HCT116 (cell line): Measurements from ENCODE around the gene VRK1. TPM values are rescaled to one million over a fixed set of nuclear protein-coding genes. Genes with fewer than 3 reads are reported as not detected.

Experiments used
- ATAC-seq: fragments of 200-7000 bp; cut with Tn5 transposase; 2 replicates; pipeline ENCODE4 v1.9.1; 2020; ENCODE audit warnings: mild to moderate bottlenecking, moderate library complexity
- BruUV-seq: library from RNA; stranded (reverse); fragments of 400-500 nt; replicated peaks from 2 replicates; lab custom pipeline; 2021; lab: Mats Ljungman, UMichigan
- CTCF ChIA-PET: fragments of 300-600 bp; sonication (Branson Sonifier 250); formaldehyde crosslinking; loops from one replicate; lab custom pipeline; 2021; ENCODE audit warnings: antibody characterized with exemption; lab: Charles Lee
- POLR2A ChIA-PET: fragments of 300-600, 350-600 bp; sonication (Branson Sonifier 250); formaldehyde crosslinking; loops from one replicate; lab custom pipeline; 2021; ENCODE audit warnings: antibody characterized with exemption; lab: Charles Lee
- RAD21 ChIA-PET, 2 experiments: fragments of 300-600 bp; sonication (Branson Sonifier 250); formaldehyde crosslinking; loops; one replicate each; lab custom pipeline; 2023; ENCODE audit warnings: low total read pairs in 2 of 2; ENCODE audit not compliant: uncharacterized antibody in 2 of 2, unreplicated experiment in 2 of 2, low non-redundant PET in 1 of 2; lab: Charles Lee
- DNase-seq: peaks from one replicate; pipeline ENCODE4 v3.0.0-alpha.2; 2010; ENCODE audit warnings: low read depth, low spot score
- H2AFZ ChIP-seq: fragments of 200-600 bp; shearing (Covaris generic), sonication (generic); 2 replicates; pipeline ENCODE4 v1.6.1; 2017; ENCODE audit warnings: low read depth, mixed run types, mixed read lengths, antibody characterized with exemption, low read length; ENCODE audit not compliant: poor library complexity, severe bottlenecking
- H3K27ac ChIP-seq: 2 replicates; pipeline ENCODE4 v1.5.1; 2012; ENCODE audit warnings: low read depth, low read length
- H3K27me3 ChIP-seq: fragments of 200-600 bp; sonication (generic); 2 replicates; pipeline ENCODE4 v1.6.1; 2016; ENCODE audit warnings: mixed run types, low read length, mixed read lengths; ENCODE audit not compliant: insufficient read depth
- H3K36me3 ChIP-seq, 2 experiments: fragments of 200-500 bp in 1 of 2; fragments of 200-600 bp in 1 of 2; sonication (Bioruptor generic) in 1 of 2; sonication (generic) in 1 of 2; 2 replicates each; pipeline versions ENCODE4 v1.5.1 to v1.6.1; 2014 to 2016; ENCODE audit warnings: low read length in 2 of 2, inconsistent platforms in 1 of 2, mixed read lengths in 1 of 2, mixed run types in 1 of 2; ENCODE audit not compliant: insufficient read depth in 2 of 2, control insufficient read depth in 1 of 2
- H3K4me1 ChIP-seq, 2 experiments: fragments of 200-600 bp in 1 of 2; sonication (generic) in 1 of 2; 2 replicates each; pipeline versions ENCODE4 v1.5.1 to v1.6.1; 2012 to 2017; ENCODE audit warnings: low read length in 2 of 2, inconsistent platforms in 1 of 2, mild to moderate bottlenecking in 1 of 2, mixed read lengths in 1 of 2, mixed run types in 1 of 2, moderate library complexity in 1 of 2; ENCODE audit not compliant: insufficient read depth in 2 of 2, control insufficient read depth in 1 of 2
- H3K4me2 ChIP-seq: fragments of 200-600 bp; sonication (generic); 2 replicates; pipeline ENCODE4 v1.6.1; 2017; ENCODE audit warnings: mixed run types, low read length, mixed read lengths
- H3K4me3 ChIP-seq, 2 experiments: fragments of 200-600 bp in 1 of 2; sonication (generic) in 1 of 2; replicated peaks in 1 of 2; 2 replicates each; pipeline ENCODE4 v1.5.1; 2011 to 2016; ENCODE audit warnings: low read length in 2 of 2, control low read depth in 1 of 2, low read depth in 1 of 2, mild to moderate bottlenecking in 1 of 2, mixed read lengths in 1 of 2, mixed run types in 1 of 2
- H3K79me2 ChIP-seq: fragments of 200-600 bp; sonication (generic); 2 replicates; pipeline ENCODE4 v1.6.1; 2017; ENCODE audit warnings: mild to moderate bottlenecking, mixed run types, low read length, moderate library complexity, mixed read lengths; ENCODE audit not compliant: insufficient read depth
- H3K9ac ChIP-seq: fragments of 200-600 bp; sonication (generic); 2 replicates; pipeline ENCODE4 v1.6.1; 2016; ENCODE audit warnings: low read length, mixed read lengths
- H3K9me2 ChIP-seq: fragments of 200-600 bp; sonication (generic), shearing (Covaris generic); 2 replicates; pipeline ENCODE4 v1.6.1; 2017; ENCODE audit warnings: mixed run types, mild to moderate bottlenecking, moderate library complexity; ENCODE audit not compliant: insufficient read depth
- H3K9me3 ChIP-seq, 2 experiments: fragments of 200-500 bp in 1 of 2; fragments of 200-600 bp in 1 of 2; sonication (Bioruptor generic) in 1 of 2; sonication (generic) in 1 of 2; 2 replicates each; pipeline ENCODE4 v1.6.1; 2014 to 2017; ENCODE audit warnings: low read length in 2 of 2, mixed read lengths in 2 of 2, inconsistent platforms in 1 of 2, low read depth in 1 of 2, mild to moderate bottlenecking in 1 of 2, mixed run types in 1 of 2, moderate library complexity in 1 of 2; ENCODE audit not compliant: control insufficient read depth in 1 of 2, insufficient read depth in 1 of 2
- H4K20me1 ChIP-seq: fragments of 200-600 bp; sonication (generic), shearing (Covaris generic); 2 replicates; pipeline ENCODE4 v1.6.1; 2017; ENCODE audit warnings: mixed run types, mild to moderate bottlenecking, moderate library complexity; ENCODE audit not compliant: insufficient read depth
- EGR1 ChIP-seq: IDR thresholded peaks from 2 replicates; pipeline ENCODE4 v1.6.1; 2012; ENCODE audit warnings: low read depth
- ELF1 ChIP-seq: IDR thresholded peaks from 2 replicates; pipeline ENCODE4 v1.6.1; 2012; ENCODE audit warnings: low read depth, borderline replicate concordance
- JUND ChIP-seq: IDR thresholded peaks from 2 replicates; pipeline ENCODE4 v1.6.1; 2012
- POLR2A ChIP-seq: IDR thresholded peaks from 2 replicates; pipeline ENCODE4 v1.7.0; 2011; ENCODE audit warnings: borderline replicate concordance; ENCODE audit not compliant: insufficient read depth, insufficient read length; ENCODE audit errors: extremely low read depth
- RAD21 ChIP-seq: IDR thresholded peaks from 2 replicates; pipeline ENCODE4 v1.6.1; 2012; ENCODE audit warnings: low read depth, mild to moderate bottlenecking
- SIN3A ChIP-seq: IDR thresholded peaks from 2 replicates; pipeline ENCODE4 v1.6.1; 2012; ENCODE audit warnings: low read depth
- SRF ChIP-seq: IDR thresholded peaks from 2 replicates; pipeline ENCODE4 v1.6.1; 2012; ENCODE audit warnings: low read depth
- TCF7L2 ChIP-seq: IDR thresholded peaks from 2 replicates; pipeline ENCODE4 v1.7.0; 2011; ENCODE audit warnings: borderline replicate concordance, inconsistent platforms; ENCODE audit not compliant: insufficient read depth, insufficient read length; ENCODE audit errors: extremely low read depth
- YY1 ChIP-seq: IDR thresholded peaks from 2 replicates; pipeline ENCODE4 v1.6.1; 2011; ENCODE audit warnings: low read length, low read depth, moderate library complexity, mild to moderate bottlenecking; ENCODE audit not compliant: insufficient replicate concordance; ENCODE audit errors: extremely low read depth
- ZFX ChIP-seq: fragments of 450-650 bp; IDR thresholded peaks from 2 replicates; pipeline ENCODE4 v1.6.1; 2017
- ZNF274 ChIP-seq: fragments of 200-500 bp; sonication (Bioruptor generic); IDR thresholded peaks from 2 replicates; pipeline ENCODE4 v1.6.1; 2014; ENCODE audit warnings: mild to moderate bottlenecking, low read depth, low read length, inconsistent platforms
- intact Hi-C: fragments of 100-400 bp; cut with micrococcal nuclease; formaldehyde crosslinking; loops from 2 replicates; pipeline ENCODE4 v1.10.0; 2022
- total RNA-seq: library from RNA; stranded (reverse); gene quantifications from one replicate; pipeline ENCODE4 v1.2.1, GENCODE V29; 2021; ENCODE audit not compliant: unreplicated experiment
- TF ChIP-seq, protein P1 (sequence below), 3 experiments: fragments of 200-600 bp in 1 of 3; sonication (generic) in 1 of 3; IDR thresholded peaks in 2 of 3; conservative IDR thresholded peaks in 1 of 3; 2 replicates each; pipeline ENCODE4 v1.5.1; 2012 to 2017; ENCODE audit warnings: low read depth in 2 of 3, low read length in 2 of 3, antibody characterized with exemption in 1 of 3, borderline replicate concordance in 1 of 3, control low read depth in 1 of 3, mild to moderate bottlenecking in 1 of 3, mixed read lengths in 1 of 3, mixed run types in 1 of 3, moderate library complexity in 1 of 3; ENCODE audit not compliant: insufficient read depth in 1 of 3
- TF ChIP-seq, protein P2 (sequence below): IDR thresholded peaks from 2 replicates; pipeline ENCODE4 v1.6.1; 2012
- TF ChIP-seq, protein P3 (sequence below): IDR thresholded peaks from 2 replicates; pipeline ENCODE4 v1.6.1; 2011; ENCODE audit warnings: mild to moderate bottlenecking, low read length, moderate library complexity; ENCODE audit not compliant: insufficient replicate concordance; ENCODE audit errors: extremely low read depth
- TF ChIP-seq, protein P4 (sequence below): IDR thresholded peaks from 2 replicates; pipeline ENCODE4 v1.6.1; 2012; ENCODE audit warnings: low read depth

The VRK1 gene
- total RNA-seq, 1 experiment from 2014 or later: 51.4 TPM

DNA sequence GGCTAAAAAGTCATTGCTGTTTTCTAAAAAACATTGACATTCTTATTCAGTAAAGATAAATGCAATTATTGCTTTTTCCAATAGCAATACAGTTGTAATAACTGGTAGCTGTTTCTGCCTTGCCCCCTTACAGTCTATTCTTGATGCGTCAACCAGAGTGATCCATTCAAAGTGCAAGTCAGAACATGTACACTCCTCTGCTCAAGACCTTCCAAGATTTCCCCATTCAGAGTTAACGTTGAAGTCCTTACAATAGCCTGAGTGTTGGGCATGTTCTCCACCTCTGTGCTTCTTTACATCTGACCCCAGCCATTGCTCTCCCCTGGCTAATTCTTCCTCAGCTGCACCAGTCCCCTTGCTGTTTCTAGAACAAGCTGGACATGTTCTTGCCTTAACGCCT is 24.3 kb downstream of the VRK1 start (continued):
- TF ChIP-seq, protein P1, sequence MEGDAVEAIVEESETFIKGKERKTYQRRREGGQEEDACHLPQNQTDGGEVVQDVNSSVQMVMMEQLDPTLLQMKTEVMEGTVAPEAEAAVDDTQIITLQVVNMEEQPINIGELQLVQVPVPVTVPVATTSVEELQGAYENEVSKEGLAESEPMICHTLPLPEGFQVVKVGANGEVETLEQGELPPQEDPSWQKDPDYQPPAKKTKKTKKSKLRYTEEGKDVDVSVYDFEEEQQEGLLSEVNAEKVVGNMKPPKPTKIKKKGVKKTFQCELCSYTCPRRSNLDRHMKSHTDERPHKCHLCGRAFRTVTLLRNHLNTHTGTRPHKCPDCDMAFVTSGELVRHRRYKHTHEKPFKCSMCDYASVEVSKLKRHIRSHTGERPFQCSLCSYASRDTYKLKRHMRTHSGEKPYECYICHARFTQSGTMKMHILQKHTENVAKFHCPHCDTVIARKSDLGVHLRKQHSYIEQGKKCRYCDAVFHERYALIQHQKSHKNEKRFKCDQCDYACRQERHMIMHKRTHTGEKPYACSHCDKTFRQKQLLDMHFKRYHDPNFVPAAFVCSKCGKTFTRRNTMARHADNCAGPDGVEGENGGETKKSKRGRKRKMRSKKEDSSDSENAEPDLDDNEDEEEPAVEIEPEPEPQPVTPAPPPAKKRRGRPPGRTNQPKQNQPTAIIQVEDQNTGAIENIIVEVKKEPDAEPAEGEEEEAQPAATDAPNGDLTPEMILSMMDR (IDR thresholded peaks at IDR 0.05 in 2 of 3, conservative IDR thresholded peaks at IDR 0.05 in 1 of 3; ENCODE audit: borderline replicate concordance in 1 of 3, insufficient read depth in 1 of 3, low read depth in 2 of 3, low read length in 2 of 3): no peak
- TF ChIP-seq, protein P2, sequence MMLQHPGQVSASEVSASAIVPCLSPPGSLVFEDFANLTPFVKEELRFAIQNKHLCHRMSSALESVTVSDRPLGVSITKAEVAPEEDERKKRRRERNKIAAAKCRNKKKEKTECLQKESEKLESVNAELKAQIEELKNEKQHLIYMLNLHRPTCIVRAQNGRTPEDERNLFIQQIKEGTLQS: no peak
- TF ChIP-seq YY1: no peak

DNA sequence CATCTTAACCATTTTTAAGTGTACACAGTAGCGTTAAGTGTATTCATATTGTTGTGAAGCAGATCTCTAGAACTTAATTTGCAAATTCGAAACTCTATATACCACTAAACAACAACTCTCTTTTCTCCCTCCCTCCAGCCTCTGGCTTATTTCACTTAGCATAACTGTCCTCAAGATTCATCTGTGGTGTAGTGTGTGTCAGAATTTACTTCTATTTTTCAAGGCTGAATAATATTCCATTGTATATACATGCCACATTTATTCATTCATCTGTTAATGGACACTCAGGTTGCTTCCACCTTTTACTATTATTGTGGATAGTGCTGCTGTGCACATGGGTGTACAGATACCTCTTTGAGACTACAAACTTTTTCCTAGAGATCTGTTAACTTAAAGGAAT is 26.5 kb downstream of the VRK1 start:
- intact Hi-C loops: no loop called here
- Histone ChIP-seq H3K27ac (no peak overlapping the region), H3K4me1 (no peaks in the 10 kb centered on the region), H2AFZ (no peak overlapping the region), H3K4me3 (no peak overlapping the region), H3K9ac (no peak overlapping the region), H3K4me2 (no peak overlapping the region), H3K27me3 (no peaks in the 10 kb centered on the region), H3K36me3 (0 out of 4 replicates have a peak, but pooled peaks cover 0 to 7% of the 10 kb centered on the region in 2 experiments), H4K20me1 (peaks cover 26% of the 10 kb centered on the region; the same call in 1 of the 2 replicates), H3K79me2 (peaks cover 100% of the 10 kb centered on the region), H3K9me2 (no peaks in the 10 kb centered on the region), H3K9me3 (no peaks in the 10 kb centered on the region)
- ChIA-PET RAD21 (no interaction called here), POLR2A (no interaction called here), CTCF (no interaction called here)
- DNase-seq: no peak
- no TSS peak for BruUV-seq
- no peak for ATAC-seq
- no peak for TF ChIP-seq YY1
- no peak for TF ChIP-seq ZNF274
- TF ChIP-seq, protein P3, sequence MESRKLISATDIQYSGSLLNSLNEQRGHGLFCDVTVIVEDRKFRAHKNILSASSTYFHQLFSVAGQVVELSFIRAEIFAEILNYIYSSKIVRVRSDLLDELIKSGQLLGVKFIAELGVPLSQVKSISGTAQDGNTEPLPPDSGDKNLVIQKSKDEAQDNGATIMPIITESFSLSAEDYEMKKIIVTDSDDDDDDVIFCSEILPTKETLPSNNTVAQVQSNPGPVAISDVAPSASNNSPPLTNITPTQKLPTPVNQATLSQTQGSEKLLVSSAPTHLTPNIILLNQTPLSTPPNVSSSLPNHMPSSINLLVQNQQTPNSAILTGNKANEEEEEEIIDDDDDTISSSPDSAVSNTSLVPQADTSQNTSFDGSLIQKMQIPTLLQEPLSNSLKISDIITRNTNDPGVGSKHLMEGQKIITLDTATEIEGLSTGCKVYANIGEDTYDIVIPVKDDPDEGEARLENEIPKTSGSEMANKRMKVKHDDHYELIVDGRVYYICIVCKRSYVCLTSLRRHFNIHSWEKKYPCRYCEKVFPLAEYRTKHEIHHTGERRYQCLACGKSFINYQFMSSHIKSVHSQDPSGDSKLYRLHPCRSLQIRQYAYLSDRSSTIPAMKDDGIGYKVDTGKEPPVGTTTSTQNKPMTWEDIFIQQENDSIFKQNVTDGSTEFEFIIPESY: no peak
- no peak for TF ChIP-seq SIN3A
- TF ChIP-seq ELF1: no peak
- TF ChIP-seq JUND: no peak
- TF ChIP-seq SRF: no peak
- no peak for TF ChIP-seq POLR2A
- no peak for TF ChIP-seq TCF7L2
- no peak for TF ChIP-seq RAD21
- TF ChIP-seq EGR1: no peak
- TF ChIP-seq, protein P4, sequence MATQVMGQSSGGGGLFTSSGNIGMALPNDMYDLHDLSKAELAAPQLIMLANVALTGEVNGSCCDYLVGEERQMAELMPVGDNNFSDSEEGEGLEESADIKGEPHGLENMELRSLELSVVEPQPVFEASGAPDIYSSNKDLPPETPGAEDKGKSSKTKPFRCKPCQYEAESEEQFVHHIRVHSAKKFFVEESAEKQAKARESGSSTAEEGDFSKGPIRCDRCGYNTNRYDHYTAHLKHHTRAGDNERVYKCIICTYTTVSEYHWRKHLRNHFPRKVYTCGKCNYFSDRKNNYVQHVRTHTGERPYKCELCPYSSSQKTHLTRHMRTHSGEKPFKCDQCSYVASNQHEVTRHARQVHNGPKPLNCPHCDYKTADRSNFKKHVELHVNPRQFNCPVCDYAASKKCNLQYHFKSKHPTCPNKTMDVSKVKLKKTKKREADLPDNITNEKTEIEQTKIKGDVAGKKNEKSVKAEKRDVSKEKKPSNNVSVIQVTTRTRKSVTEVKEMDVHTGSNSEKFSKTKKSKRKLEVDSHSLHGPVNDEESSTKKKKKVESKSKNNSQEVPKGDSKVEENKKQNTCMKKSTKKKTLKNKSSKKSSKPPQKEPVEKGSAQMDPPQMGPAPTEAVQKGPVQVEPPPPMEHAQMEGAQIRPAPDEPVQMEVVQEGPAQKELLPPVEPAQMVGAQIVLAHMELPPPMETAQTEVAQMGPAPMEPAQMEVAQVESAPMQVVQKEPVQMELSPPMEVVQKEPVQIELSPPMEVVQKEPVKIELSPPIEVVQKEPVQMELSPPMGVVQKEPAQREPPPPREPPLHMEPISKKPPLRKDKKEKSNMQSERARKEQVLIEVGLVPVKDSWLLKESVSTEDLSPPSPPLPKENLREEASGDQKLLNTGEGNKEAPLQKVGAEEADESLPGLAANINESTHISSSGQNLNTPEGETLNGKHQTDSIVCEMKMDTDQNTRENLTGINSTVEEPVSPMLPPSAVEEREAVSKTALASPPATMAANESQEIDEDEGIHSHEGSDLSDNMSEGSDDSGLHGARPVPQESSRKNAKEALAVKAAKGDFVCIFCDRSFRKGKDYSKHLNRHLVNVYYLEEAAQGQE: no peak
- no peak for TF ChIP-seq ZFX
